DOHH2 (cell line): ENCODE data around the gene TRPM4.

Experiments used
- H3F3A ChIP-seq: fragments of 200-600 bp; sonication (generic), shearing (Covaris generic); 2 replicates; pipeline ENCODE4 v1.6.0; 2016; ENCODE audit warnings: antibody characterized with exemption, mild to moderate bottlenecking; ENCODE audit not compliant: control insufficient read depth, insufficient read depth
- H3K27ac ChIP-seq: fragments of 200-600 bp; sonication (generic); 2 replicates; pipeline ENCODE4 v1.5.1; 2014; ENCODE audit warnings: low read depth, mild to moderate bottlenecking, low read length, moderate library complexity
- H3K27me3 ChIP-seq: fragments of 200-600 bp; sonication (generic); 2 replicates; pipeline ENCODE4 v1.6.1; 2014; ENCODE audit warnings: mild to moderate bottlenecking, low read length, mixed read lengths; ENCODE audit not compliant: control insufficient read depth
- H3K36me3 ChIP-seq: fragments of 200-600 bp; sonication (generic); 2 replicates; pipeline ENCODE4 v1.6.1; 2014; ENCODE audit warnings: mild to moderate bottlenecking, low read length, moderate library complexity, mixed read lengths; ENCODE audit not compliant: control insufficient read depth
- H3K4me1 ChIP-seq: fragments of 200-600 bp; sonication (generic); 2 replicates; pipeline ENCODE4 v1.6.1; 2014; ENCODE audit warnings: mild to moderate bottlenecking, low read length, mixed read lengths; ENCODE audit not compliant: control insufficient read depth
- H3K4me2 ChIP-seq: fragments of 200-600 bp; sonication (generic); 2 replicates; pipeline ENCODE4 v1.6.0; 2014; ENCODE audit warnings: mild to moderate bottlenecking, low read length, moderate library complexity
- H3K4me3 ChIP-seq: fragments of 200-600 bp; sonication (generic); 2 replicates; pipeline ENCODE4 v1.5.1; 2014; ENCODE audit warnings: mild to moderate bottlenecking, low read length, mixed read lengths
- H3K79me2 ChIP-seq: fragments of 200-600 bp; sonication (generic); 2 replicates; pipeline ENCODE4 v1.6.1; 2014; ENCODE audit warnings: mild to moderate bottlenecking, low read length, mixed read lengths; ENCODE audit not compliant: control insufficient read depth
- H3K9me2 ChIP-seq: fragments of 200-600 bp; sonication (generic); replicated peaks from 2 replicates; pipeline ENCODE4 v1.6.1; 2014; ENCODE audit warnings: mild to moderate bottlenecking, low read length, mixed read lengths; ENCODE audit not compliant: control insufficient read depth
- H3K9me3 ChIP-seq: fragments of 200-600 bp; sonication (generic); 2 replicates; pipeline ENCODE4 v1.6.1; 2014; ENCODE audit warnings: antibody characterized with exemption, low read length, mixed read lengths; ENCODE audit not compliant: control insufficient read depth, insufficient read depth
- H4K20me1 ChIP-seq: fragments of 200-600 bp; sonication (generic); 2 replicates; pipeline ENCODE4 v1.6.0; 2014; ENCODE audit warnings: low read depth, mild to moderate bottlenecking, antibody characterized with exemption, low read length, moderate library complexity; ENCODE audit not compliant: control insufficient read depth, insufficient read depth
- EZH2phosphoT487 ChIP-seq: fragments of 200-600 bp; sonication (generic); IDR thresholded peaks from 2 replicates; pipeline ENCODE4 v1.6.1; 2017; ENCODE audit warnings: borderline replicate concordance, mild to moderate bottlenecking, antibody characterized with exemption, low read length, moderate library complexity, mixed read lengths
- TF ChIP-seq, protein P1 (sequence below): fragments of 200-600 bp; sonication (generic); IDR thresholded peaks from one replicate; pipeline ENCODE4 v1.5.1; 2014; ENCODE audit warnings: antibody characterized with exemption, mild to moderate bottlenecking, low read depth, low read length; ENCODE audit not compliant: poor library complexity, severe bottlenecking

TRPM4 gene

GRCh38 chr19:49155820-49156346, 1.7 kb upstream of the TRPM4 start:
- no peaks in the 10 kb centered on the region for H3K79me2 ChIP-seq
- H3K4me1 ChIP-seq: peaks cover 11% of the 10 kb centered on the region
- no peak overlapping the region for H3K27ac ChIP-seq

DNA sequence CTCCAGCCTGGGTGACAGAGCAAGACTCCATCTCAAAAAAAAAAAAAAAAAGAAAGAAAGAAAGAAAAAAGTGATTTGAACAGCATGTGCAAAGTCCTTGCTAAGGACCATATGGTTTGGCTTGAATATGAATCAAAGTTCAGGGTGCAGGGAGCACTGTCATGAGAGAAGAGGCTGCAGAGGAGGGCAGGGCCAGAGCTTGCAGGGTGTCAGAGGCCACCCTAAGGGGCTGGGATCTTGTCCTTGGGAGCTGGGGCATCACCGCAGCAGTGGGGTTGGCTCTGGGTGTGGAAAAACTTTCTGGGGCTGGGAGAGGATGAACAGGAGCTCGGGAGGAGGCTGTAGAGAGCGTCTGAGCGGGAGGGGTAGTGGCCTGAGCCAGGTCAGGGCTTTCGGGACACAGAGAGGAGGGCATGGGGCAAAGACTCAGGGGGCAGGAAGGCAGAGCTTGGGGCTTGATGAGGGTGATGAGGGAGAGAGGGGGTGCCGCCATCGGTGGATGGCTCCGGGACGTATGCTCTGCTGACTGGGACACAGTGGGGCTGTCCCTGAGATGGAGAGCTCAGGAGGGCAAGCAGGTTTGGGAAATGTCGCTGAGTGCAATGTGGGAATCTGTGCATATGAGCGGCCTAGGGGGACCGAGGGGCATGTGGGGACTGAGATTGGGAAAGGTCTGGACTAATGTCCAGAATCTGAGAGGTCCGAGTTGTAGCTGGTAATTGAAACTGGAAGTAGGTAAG, 3.0 kb downstream of the TRPM4 start:
- TF ChIP-seq EZH2phosphoT487: no peak
- TF ChIP-seq, protein P1, sequence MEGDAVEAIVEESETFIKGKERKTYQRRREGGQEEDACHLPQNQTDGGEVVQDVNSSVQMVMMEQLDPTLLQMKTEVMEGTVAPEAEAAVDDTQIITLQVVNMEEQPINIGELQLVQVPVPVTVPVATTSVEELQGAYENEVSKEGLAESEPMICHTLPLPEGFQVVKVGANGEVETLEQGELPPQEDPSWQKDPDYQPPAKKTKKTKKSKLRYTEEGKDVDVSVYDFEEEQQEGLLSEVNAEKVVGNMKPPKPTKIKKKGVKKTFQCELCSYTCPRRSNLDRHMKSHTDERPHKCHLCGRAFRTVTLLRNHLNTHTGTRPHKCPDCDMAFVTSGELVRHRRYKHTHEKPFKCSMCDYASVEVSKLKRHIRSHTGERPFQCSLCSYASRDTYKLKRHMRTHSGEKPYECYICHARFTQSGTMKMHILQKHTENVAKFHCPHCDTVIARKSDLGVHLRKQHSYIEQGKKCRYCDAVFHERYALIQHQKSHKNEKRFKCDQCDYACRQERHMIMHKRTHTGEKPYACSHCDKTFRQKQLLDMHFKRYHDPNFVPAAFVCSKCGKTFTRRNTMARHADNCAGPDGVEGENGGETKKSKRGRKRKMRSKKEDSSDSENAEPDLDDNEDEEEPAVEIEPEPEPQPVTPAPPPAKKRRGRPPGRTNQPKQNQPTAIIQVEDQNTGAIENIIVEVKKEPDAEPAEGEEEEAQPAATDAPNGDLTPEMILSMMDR: no peak
- no peaks in the 10 kb centered on the region for H3K36me3 ChIP-seq
- no peak overlapping the region for H3K4me3 ChIP-seq
- no peaks in the 10 kb centered on the region for H3K79me2 ChIP-seq
- H3K9me2 ChIP-seq: no peaks in the 10 kb centered on the region
- H3K4me1 ChIP-seq: no peaks in the 10 kb centered on the region
- peaks cover 9% of the 10 kb centered on the region for H3K27me3 ChIP-seq
- H3K27ac ChIP-seq: no peak overlapping the region
- no peaks in the 10 kb centered on the region for H3F3A ChIP-seq
- no peaks in the 10 kb centered on the region for H3K9me3 ChIP-seq
- no peak overlapping the region for H3K4me2 ChIP-seq
- no peaks in the 10 kb centered on the region for H4K20me1 ChIP-seq

More at GRCh38 chr19:49155820-49156346, 1.7 kb upstream of the TRPM4 start:
- Histone ChIP-seq H4K20me1 (no peaks in the 10 kb centered on the region), H3K4me3 (no peak overlapping the region), H3F3A (peaks cover 9% of the 10 kb centered on the region), H3K9me2 (no peaks in the 10 kb centered on the region), H3K4me2 (no peak overlapping the region), H3K27me3 (peaks cover 9% of the 10 kb centered on the region), H3K36me3 (no peaks in the 10 kb centered on the region), H3K9me3 (no peaks in the 10 kb centered on the region)
- TF ChIP-seq EZH2phosphoT487: no peak
- TF ChIP-seq, protein P1: no peak

DNA sequence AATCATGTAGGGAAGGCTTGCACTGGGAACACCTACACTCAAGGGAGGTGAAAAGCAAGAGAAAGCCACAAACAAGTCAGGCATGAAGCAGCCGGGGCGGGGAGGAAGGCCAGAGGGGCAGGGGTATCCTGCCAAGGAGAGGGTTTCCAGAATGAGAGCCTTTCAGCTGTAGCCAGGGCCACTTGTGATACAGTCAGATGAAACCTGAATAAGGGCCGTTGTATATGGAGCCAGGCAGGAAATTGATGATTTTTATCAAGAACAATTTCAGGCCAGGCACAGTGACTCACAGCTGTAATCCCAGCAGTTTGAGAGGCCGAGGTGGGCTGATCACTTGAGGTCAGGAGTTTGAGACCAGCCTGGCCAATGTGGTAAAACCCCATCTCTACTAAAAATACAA, 4.4 kb downstream of the TRPM4 start:
- H3K27ac ChIP-seq: no peak overlapping the region
- peaks cover 4% of the 10 kb centered on the region for H3K27me3 ChIP-seq
- H3K9me3 ChIP-seq: no peaks in the 10 kb centered on the region
- H3K4me2 ChIP-seq: no peak overlapping the region
- no peaks in the 10 kb centered on the region for H3K36me3 ChIP-seq
- no peaks in the 10 kb centered on the region for H3K9me2 ChIP-seq
- no peaks in the 10 kb centered on the region for H4K20me1 ChIP-seq
- no peak for TF ChIP-seq EZH2phosphoT487
- TF ChIP-seq, protein P1: no peak
- H3K4me1 ChIP-seq: no peaks in the 10 kb centered on the region
- no peaks in the 10 kb centered on the region for H3K79me2 ChIP-seq
- no peaks in the 10 kb centered on the region for H3F3A ChIP-seq
- H3K4me3 ChIP-seq: no peak overlapping the region
